GM18499 (cell line): ENCODE results near the gene IQCC.
"Not testable (repeated sequence)": the region's sequence is repeated elsewhere in the genome, so short reads cannot be mapped to it uniquely, and the experiment has no call there.

ENCODE experiments used
- ATAC-seq: cut with Tn5 transposase; IDR thresholded peaks from one replicate; pipeline ENCODE4 v1.9.1; 2021; ENCODE audit warnings: moderate number of reproducible peaks; ENCODE audit not compliant: insufficient read depth, unreplicated experiment

Gene IQCC

DNA sequence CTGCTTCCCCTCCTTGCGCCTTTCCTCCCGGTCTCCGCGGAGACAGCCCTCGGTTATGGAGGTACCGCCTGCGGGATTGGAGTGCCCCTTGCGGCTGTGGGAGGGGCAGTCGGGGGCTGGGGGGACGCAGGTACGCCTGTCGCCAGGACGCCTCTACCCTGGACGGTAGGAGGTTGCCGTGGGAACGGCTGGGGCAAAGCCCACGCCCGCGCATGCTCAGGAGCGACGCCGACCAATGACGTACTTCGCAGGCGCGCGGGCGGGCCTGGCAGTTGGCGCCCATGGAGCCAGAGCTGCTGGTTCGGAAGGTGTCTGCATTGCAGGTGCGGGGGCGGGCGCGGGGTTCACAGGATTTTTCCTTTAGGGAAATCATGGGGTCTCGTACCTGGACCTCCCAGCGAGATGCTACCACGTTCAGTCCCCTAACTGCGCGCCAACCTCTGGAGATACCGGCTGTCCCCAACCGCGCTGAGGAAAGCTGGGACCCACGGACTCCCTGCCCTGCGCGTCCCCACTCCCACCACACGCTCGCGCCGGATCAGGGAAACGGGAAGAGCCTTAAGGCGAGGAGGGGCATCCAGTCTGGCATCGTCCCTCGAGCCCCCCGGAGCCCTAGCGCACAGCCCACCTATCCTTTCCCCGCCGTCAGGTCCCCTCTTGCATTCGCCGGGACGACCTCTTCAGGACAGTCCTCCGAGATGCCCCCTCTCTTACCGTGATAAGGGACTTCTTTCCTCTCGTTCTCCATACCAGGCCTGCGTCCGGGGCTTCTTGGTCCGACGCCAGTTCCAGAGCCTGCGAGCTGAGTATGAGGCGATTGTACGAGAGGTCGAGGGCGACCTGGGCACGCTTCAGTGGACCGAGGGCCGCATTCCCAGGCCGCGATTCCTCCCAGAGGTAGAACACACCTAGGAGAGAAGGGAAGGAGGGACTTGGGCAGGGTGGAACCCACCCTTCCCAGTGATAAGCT, at the start of gene IQCC:
IQCC (plus strand) TSS at position 271 of the 970 bp plus-strand sequence; CDS start at position 282, 11 bp downstream.
- ATAC-seq, result no peak

DNA sequence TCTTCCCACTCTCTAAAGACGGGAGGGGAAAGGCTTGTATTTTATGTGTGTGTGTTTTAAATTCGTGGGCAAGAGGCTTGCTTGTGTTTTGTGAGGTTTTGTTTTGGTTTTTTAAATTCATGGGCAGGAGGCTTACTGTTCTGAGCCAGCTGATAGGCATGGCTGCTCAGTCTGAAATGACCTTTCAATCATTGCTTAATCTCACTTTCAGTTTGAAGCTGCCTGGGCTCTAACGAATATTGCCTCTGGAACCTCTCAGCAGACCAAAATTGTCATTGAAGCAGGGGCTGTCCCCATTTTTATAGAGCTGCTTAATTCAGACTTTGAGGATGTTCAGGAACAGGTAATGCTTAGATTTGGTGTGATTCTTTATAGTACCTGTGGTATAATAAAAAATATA, 46.3 kb upstream of the IQCC start:
- ATAC-seq, result no peak

DNA sequence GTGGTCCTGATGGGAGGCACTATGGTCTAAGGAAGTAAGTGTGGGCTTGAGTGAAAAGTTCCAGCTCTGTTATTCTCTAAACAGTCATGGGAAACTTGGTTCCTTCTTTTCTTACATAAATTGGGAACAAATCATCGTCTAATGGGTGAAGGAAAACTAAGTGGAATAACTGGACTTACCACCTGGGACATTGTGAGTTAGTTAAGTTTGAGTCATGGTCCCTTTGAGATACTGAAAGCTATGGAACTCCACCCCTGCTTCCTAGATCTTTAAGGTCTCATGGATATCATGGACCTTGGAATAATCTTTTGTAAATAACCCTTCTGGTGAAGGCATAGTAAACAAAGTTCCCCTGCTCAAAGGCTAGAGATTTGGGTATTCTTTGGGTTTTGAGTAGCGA, 42.1 kb upstream of the IQCC start:
- ATAC-seq, result no peak

DNA sequence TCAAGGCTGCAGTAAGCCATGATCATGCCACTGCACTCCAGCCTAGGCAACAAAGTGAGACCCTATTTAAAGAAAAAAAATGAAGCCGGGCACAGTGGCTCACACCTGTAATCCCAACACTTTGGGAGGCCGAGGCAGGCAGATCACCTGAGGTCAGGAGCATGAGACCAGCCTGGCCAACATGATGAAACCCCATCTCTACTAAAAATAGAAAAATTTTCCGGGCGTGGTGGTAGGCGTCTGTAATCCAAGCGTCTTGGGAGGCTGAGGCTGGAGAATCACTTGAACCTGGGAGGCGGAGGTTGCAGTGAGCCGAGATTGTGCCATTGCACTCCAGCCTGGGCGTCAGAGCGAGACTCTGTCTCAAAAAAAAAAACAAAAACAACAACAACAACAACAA, 39.8 kb upstream of the IQCC start:
- not testable (repeated sequence) for ATAC-seq

DNA sequence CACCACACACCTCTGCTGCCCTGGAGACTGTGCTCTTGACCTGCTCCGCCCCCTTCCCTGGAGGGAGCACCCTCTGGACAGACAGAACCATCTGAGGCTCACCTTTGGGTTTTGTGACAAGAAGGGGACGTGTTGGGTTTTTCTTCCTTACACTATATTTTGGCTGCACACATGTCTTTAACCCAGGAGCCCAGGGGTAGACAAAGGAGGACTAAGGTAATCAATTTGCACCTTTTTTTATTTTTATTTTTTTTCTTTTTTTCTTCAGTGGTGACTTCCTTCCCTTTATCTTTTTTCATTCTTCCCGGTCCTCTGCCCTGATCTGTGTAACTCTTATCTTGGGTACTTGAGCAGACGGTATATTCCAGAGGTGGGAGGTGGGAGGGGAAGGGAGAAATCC, 34.5 kb upstream of the IQCC start:
- no peak for ATAC-seq

DNA sequence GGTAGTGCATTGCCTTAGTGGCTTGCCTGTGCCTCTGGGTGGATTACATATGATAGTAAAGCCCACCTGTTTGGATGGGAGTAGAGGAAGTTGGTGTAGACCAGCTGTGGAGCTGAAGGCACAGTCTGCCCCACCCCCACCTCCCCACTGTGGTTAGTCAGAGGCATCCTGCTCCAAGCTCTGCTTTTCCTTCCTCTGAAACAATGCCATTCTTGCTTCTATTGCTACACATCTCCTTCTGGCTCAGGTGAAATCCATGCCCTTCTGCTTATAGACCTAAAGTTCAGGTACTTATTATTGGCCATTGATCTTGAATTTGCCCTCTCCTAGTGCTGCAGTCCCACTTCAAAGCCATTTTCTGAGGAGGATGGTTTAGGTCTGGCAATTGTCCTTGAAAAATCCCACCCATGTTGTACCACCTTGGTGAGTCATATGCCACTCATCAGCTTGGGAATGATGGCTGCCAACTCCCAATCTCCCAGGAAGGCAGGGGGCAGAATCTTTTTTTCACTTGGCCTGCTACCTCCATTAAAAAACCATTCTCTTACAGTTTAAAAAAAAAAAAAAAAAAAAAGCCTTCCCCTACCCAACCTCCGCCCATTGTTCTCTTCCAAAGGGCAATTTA, 32.7 kb upstream of the IQCC start:
- no peak for ATAC-seq

DNA sequence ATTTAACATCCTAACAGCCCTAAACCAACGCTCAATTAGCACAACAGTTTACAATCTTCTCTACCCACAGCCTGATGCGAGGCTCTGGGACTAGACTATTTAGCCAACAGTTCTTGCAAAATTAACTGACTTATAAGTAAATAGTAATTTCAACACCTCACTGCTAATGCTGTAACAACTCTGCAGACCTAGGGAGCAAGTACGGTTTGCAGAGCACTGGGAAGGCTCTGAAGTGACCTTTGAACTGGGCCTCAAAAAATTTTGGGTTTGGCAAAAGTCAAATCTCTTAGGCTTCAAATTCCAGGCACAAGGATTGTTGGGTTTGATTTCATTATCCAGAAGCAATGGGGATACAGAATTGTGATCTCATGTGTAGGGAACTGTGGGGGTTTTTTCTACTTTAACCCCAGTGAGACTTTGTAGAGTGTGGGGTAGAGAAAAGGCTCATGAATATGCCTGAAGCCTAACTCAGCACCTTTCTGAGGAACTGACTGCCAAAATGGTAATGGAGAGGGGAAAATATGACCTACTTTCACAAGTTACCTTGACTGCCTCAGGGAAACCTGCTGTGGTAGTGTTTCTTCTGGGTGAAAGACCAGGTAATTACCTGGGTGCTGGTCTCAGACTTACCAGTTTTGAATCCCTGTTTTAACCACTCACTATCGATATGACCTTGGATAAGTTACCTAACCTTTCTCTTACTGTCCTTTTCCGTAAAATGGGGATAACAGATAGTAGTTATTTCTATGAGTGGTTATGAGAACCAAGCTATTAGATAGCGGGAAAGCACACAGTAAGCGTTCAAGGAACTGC, 26.9 kb upstream of the IQCC start:
- no peak for ATAC-seq

DNA sequence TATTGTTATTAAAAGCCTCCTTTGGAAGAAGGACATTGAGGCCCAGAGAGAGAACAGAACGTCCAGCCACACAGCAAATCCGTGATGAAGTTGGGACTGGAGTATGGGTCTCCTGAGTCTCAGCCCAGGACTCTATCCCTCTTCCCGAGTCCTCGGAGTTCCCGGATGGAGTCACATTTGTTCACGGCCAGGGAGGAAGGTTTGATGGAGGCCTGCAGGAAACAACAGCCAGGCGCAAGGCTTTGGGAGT, 26.4 kb upstream of the IQCC start:
- ATAC-seq, result no peak

DNA sequence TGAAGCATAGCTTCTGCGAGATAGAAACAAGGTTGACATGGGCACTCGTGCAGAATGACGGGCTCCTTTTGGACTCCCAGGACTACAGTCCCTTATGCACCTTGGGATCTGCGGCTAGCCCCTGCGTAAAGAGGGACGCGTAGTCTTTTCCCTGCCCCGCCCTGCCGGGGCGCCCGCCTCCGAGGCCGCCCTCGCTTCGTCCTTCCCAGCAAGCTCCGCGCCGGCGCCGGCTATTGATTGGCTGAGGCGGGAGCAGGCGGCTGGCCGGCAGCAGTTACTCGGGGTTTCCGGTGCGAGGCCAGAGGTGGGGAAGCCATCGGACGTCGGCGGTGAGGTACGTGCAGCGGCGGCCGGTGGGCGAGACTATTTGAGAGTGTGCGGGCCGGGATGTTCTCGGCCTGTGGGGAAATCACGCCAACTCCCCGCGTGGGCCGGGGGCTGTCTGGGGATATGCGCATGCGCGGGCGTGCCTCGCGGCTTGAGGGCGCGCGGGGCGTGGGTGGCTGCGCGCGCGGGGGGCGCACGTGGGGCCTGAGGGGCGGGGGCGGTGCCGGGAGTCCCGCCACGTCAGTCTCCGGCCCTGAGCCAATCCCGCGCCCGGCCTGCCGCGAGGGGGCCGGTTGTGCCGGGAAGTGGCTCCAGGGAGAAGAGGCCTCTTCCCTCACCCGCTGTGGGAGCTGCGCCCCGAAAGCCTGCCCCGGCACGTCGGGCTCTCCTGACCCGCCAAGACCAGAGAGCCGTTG, 25.9 kb upstream of the IQCC start, which contains the start of gene TXLNA:
TXLNA (plus strand) TSS at position 233 of the 743 bp plus-strand sequence. CDS start 671 bp downstream, outside the sequence.
- ATAC-seq, result peak; percentile 49

DNA sequence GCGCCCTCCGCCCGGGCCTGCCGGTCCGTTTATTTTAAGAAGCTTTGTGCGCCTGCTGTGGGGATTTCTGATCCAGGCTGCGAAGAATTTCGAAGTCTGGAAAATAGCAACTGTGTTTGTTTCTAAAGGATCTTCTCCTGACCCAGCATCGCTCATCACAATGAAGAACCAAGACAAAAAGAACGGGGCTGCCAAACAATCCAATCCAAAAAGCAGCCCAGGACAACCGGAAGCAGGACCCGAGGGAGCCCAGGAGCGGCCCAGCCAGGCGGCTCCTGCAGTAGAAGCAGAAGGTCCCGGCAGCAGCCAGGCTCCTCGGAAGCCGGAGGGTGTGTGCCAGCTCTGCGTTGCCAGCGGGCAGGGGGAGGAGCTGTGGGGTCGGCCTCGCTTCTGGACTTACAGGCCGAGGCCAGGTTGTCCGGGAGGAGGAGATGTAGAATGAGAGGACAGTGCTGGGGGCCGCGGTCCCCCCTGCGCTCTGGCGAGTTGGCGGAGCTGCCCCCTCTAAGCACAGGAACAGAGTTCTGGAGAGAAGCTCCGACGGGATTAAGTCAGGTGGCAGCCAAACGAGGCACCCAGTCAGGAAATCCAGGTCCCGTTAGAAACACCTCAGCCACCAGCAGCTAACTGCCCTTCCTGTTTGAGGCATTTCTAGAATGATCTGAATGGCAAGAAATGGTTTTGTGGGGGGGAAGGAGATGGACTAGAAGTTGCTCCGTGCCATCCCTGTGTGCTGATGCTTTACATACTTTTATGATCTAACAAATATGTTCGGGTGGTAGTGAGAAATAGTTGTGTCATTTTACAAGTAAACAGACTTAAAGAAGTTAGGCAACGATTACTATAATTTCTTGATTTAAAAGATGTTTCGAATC, 25.0 kb upstream of the IQCC start:
- peak; percentile 9 for ATAC-seq

DNA sequence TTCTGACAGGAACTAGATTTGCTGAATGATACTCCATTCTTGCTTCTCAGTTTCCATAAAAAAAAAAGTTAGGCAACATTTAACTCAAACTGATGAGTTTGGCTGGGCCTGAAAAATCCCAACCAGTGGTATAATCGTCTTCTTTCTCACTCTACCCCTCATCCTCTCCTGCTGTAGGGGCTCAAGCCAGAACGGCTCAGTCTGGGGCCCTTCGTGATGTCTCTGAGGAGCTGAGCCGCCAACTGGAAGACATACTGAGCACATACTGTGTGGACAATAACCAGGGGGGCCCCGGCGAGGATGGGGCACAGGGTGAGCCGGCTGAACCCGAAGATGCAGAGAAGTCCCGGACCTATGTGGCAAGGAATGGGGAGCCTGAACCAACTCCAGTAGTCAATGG, 24.4 kb upstream of the IQCC start:
- no peak for ATAC-seq

DNA sequence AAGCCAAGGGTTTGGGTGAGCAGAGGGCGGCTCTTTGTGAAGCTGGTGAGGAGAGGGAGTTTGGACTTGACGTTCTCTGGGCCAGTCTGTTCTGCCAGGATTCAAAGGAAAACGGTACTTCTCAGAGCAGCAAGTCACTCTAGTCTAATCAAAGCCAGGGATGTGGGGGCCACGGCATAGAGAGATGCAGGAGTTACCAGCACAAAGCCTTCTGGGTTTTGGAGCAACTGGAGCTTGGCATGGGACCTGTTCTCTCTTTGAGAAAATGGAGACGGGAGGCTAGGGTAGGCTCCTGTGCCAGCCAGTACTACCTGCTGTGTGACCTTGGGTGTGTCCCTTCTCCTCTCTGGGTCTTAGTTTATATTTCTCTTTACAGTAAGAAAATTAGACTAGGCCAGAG, 23.9 kb upstream of the IQCC start:
- ATAC-seq, result no peak

DNA sequence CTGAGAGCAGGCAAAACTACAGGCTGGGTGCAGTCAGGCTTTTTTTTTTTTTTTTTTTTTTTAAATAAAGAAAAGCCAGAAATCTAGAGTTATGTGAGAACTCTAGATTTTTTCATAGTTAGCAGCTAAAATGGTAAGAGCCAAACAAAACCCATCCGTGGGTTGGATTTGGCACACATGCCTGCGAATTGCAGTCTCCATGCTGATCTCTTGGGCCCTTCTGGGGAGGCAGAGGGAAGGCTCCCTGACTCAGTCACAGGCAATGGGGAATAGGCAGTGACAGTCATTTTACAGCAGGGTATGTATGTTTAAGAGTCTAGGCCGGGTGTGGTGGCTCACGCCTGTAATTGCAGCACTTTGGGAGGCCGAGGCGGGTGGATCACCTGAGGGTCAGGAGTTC, 23.4 kb upstream of the IQCC start:
- ATAC-seq, result no peak

DNA sequence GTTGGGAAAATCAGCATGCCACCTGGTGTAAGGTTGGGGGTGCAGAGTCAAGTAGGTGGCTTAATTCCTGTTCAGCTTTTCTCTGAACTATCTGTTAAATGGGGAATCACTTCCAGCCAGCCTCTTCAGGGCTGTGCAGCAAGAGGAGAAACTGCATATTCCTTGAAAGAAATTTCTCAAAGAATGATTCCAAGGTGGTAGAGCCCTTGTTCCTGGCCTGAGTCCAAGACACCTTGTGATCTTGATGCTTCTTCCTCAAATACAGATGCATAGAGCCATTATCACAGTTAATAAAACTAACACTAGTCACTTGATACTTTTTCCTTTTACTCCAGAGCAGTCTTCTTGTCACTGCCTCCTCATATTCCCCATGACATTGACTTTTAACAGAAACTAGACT, 20.8 kb upstream of the IQCC start:
- ATAC-seq, result no peak

DNA sequence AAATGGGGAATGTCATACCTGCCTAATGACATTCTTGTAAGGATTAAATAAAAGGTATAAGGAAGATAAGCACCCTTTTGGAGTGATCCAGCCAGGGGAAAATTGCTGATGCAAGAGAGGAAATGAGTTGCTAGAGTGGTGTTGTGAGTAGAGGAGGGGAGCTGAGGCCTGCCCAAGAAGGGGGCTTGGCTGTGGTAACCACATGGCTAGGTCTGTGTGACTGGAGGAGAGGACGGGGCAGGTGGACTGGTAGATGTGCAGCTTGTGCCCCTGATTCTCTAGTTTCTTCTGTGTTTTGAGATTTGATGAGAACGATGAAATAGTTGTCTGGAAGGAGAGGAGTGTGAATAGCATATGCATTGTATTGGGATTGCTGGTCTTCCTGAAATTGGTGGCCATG, 19.4 kb upstream of the IQCC start:
- ATAC-seq, result no peak

DNA sequence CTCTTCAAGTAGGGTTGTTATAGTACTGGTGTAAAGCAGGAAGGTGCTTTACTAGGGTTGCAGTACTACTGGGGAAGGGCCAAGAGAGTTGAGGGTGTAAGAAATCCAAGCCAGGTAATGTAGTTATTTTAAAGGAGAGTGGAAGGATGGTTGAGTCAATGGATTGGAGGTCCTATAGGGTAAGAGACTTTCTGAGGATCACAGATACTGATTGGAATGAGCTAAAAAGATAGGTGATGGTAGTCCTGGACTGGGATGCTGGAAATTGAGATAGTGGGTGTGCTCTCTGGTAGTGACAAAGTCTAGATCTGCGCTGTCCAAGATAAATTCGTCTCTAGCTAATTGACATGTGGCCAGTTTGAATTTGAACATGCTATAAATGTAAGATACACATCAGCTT, 19.0 kb upstream of the IQCC start:
- no peak for ATAC-seq

DNA sequence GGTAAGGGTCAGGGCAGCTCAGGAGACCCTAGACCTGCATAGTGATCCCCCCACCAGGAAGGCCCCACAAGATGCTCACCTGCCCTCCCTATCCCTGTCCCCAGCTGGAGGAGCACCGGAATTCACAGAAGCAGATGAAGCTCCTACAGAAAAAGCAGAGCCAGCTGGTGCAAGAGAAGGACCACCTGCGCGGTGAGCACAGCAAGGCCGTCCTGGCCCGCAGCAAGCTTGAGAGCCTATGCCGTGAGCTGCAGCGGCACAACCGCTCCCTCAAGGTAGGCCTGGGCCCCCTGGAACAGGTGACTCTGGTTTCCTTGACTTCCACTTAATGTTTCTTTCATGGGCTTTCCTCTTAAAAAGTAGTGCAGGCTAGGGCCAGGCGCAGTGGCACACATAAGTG, 17.6 kb upstream of the IQCC start:
- ATAC-seq, result no peak

DNA sequence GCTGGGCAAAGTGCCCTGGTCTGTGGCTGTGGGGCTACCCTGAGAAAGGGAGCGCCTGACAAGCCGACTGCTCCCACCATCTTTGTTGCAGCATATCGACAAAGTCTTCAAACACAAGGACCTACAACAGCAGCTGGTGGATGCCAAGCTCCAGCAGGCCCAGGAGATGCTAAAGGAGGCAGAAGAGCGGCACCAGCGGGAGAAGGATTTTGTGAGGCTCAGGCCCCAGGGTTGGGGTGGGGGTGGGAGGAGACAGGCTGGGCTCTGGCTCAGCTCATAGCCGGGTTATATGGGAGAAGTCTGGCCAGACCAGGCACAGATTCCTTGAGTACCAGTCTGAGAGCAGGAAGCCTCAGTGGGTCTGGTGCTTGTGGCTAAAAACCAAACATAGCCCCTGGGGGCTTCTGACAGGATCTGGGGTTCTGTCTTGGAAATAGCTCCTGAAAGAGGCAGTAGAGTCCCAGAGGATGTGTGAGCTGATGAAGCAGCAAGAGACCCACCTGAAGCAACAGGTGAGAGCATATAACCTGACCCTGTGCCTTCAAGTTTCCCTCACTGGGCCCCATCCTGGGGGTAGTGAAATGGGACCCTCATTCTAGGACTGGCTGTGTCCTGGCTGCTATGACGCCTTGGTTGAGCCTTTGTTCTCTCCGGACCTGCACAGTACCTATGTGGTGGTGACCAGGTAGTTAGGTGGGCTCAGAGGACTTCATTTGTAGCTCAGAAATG, 13.1 kb upstream of the IQCC start:
- ATAC-seq, result no peak

DNA sequence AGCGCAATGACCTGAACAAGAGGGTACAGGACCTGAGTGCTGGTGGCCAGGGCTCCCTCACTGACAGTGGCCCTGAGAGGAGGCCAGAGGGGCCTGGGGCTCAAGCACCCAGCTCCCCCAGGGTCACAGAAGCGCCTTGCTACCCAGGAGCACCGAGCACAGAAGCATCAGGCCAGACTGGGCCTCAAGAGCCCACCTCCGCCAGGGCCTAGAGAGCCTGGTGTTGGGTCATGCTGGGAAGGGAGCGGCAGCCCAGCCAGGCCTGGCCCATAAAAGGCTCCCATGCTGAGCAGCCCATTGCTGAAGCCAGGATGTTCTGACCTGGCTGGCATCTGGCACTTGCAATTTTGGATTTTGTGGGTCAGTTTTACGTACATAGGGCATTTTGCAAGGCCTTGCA, 10.5 kb upstream of the IQCC start:
- ATAC-seq, result no peak
